Measurements from ENCODE around the gene TMEM217. TPM values are rescaled to one million over a fixed set of nuclear protein-coding genes. Genes with fewer than 3 reads are reported as not detected.
A peak's percentile ranks its signal among the peaks of the same experiment; 100 is the strongest.
"Not testable (repeated sequence)": the region's sequence is repeated elsewhere in the genome, so short reads cannot be mapped to it uniquely, and the experiment has no call there.

The TMEM217 gene
- total RNA-seq, 1 experiment from 2014 or later, result 3.4 TPM

DNA sequence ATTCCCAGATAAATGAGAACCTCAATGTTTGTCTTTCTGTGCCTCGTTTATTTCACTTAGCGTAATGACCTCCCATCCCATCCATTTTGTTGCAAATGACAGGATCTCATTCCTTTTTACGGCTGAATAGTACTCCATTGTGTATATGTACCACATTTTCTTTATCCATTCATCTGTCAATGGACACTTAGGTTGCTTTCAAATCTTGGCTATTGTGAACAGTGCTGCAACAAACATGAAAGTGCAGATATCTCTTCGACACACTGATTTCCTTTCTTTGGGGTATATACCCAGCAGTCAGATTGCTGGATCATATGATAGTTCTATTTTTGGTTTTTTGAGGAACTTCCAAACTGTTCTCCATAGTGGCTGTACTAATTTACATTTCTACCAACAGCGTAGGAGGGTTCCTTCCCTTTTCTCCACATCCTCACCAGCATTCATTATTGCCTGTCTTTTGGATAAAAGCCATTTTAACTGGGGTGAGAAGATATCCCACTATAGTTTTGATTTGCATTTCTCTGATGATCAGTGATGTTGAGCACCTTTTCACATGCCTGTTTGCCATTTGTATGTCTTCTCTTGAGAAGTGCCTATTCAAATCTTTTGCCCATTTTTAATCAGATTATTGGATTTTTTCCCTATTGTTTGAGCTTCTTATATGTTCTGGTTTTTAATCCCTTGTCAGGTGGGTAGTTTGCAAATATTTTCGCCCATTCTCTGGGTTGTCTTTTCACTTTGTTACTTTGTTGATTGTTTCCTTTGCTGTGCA lies 71.8 kb downstream of the TMEM217 start:
- DNase-seq (ENCODE audit: low read depth), result not testable (repeated sequence)

- DNase-seq (ENCODE audit: low read depth), result no peak
Observed at GRCh38 chr6:37182736-37183590, 75.0 kb downstream of the TMEM217 start.

DNA sequence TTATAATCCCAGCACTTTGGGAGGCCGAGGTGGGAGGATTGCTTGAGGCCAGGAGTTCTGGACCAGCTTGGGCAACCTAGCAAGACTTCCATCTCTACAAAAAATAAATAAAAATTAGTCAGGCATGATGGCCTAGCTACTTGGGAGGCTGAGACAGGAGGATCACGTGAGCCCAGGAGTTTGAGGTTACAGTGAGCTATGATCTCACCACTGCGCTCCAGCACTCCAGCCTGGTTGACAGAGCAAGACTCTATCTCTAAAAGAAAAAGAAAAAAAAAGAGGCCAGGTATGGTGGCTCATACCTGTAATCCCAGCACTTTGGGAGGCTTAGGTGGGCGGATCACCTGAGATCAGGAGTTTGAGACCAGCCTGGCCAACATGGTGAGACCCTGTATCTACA lies 77.3 kb downstream of the TMEM217 start:
- not testable (repeated sequence) for DNase-seq (ENCODE audit: low read depth)

DNA sequence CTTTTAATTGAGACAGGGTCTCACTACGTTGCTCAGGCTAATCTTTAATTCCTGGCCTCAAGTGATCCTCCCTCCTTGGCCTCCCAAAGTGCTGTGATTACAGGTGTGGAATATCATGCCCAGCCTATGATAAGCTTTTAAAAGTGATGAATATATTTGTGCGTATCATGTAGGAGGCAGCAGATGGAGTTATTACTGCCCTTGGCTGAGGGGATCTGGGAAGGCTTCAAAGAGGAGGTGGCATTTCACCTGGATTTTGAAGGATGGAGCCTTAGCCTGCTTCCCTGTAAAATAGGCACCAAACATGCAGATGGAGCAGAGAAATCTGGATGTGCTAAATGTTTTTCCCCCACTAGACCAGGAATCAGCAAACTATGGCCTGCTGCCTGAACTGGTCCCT lies 77.9 kb downstream of the TMEM217 start:
- no peak for DNase-seq (ENCODE audit: low read depth)

DNA sequence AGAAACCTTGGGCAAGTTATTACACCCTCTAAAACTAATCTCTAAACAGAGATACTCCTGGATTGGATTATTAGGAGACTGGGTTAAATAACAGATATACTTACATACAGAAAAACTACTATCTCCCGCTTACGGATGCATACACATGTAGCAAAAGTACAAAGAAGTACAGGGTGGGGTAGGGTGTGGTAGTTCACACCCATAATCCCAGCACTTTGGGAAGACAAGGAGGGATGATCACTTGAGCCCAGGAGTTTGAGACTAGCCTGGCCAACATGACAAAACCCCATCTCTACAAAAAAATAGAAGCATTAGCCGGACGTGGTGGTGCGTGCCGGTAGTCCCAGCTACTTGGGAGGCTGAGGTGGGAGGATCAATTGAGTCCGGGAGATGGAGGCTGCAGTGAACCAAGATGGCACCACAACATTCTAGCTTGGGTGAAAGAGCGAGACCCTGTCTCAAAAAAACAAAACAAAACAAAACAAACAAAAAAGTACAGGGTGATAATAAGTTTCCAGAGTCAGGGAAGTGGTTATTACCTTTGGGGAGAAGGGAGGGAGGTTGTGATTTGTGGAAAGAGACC lies 79.9 kb downstream of the TMEM217 start:
- no peak for DNase-seq (ENCODE audit: low read depth)

DNA sequence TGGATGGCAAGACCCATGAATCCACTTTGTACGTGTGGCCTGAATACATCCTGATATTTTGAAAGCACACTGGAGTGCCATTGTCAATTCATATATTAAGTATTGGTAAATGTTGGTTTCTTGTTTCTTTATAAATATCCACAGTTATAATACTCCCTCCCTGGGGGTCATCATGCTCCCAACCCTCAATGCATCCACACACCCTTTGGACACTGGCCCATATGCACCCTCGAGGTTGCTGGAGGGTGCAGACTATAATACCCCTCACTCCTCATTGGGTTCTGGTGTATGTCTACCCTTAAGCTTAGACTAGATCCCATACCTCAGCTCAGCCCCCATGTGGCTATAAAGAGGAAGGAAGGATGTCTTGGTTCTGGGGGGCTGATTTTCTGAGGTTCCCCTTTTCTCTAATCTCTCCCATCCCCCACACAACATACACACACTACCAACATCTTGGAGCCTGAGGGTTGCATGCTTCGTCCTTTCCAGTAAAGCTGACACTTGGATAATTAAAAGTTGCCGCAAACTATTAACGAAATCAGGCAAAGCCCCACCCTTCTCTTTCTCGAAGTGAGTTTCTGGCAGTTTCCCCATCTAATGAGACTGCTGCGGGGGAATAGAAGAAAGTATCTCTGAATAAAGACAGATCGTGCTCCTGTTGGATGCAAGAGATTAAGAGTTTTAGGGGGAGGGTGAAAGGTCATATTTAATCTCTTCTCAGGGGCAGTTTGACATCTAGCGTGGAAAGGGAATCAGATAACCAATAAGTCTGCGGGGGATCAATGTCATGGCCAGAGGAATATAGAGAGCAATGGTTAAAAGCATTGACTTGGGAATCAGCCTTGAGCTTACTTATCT lies 80.6 kb downstream of the TMEM217 start:
- no peak for DNase-seq (ENCODE audit: low read depth)

DNA sequence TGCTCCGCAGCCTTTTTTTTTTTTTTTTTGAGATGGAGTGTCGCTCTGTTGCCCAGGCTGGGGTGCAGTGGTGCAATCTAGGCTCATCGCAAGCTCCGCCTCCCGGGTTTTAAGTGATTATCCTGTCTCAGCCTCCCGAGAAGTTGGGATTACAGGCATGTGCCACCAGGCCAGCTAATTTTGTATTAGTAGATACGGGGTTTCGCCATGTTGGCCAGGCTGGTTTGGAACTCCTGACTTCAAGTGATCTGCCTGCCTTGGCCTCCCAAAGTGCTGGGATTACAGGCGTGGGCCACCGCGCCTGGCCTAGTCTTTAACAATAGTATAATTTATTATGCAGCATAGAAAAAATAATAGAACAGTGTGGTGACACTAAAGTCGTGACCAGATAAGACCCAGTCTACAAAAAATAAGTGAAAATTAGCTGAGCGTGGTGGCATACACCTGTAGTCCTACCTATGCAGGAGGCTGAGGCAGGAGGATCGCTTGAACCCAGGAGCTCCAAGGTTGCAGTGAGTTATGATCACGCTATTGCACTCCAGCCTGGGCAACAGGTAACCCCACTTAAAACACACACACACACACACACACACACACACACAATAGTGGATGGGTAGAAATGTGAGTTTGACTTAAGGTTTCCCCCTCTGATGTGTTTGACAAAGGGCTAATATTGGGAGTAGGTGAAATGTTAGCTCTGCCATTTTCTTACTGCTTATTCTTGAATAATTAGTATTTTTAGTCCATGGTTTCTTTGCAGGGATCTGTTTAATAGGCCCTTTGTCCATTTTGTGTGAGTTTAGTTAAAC lies 81.5 kb downstream of the TMEM217 start:
- DNase-seq (ENCODE audit: low read depth), result no peak

DNA sequence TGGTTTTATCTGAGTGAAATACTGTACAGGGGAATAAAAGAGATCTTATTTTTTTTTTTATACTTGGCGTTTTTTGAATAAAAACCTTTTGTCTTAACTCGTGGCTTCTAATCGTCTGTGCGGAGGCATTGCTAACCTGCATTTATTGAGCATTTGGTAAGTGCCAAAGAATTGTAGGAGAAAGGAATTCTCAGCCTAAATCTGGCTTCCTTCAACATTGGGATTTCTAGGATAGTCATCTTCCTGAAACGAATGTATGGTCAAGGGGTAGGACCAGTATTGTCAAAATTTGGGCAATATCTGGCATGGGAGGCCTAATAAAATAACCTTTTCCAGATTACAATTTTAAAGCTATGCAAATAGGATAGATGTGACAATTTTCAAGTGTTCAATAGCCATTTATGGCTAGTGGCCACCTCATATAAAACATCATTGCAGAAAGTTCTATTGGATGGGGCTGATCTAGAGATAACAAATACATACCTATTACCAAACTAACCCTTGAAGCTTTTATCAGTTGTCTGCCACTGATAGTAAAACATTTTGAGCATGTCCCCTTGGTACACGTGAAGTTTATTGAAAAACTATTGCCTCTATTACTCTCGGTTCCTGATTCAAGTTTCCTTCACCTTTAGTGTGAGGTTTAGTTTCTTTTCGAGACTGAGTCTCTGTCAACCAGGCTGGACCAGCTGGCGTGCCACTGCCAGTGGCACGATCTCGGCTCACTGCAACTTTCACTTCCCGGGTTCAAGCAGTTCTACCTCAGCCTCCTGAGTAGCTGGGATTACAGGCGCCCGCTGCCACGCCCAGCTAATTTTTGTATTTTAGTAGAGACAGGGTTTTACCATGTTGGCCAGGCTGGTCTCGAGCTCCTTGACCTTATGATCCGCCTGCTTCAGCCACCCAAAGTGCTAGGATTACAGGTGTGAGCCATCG lies 82.3 kb downstream of the TMEM217 start:
- DNase-seq (ENCODE audit: low read depth), result no peak

GRCh38 chr6:37174515-37175331 lies 83.2 kb downstream of the TMEM217 start:
- DNase-seq (ENCODE audit: low read depth), result no peak

DNA sequence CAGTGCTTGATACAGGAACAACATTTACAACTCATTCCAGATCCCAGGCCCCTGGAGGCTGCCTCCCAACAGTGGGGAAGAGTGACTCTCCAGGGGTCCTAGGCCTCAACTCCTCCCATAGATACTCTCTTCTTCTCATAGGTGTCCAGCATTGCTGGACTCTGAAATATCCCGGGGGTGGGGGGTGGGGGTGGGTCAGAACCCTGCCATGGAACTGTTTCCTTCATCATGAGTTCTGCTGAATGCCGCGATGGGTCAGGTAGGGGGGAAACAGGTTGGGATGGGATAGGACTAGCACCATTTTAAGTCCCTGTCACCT lies 83.8 kb downstream of the TMEM217 start:
- DNase-seq (ENCODE audit: low read depth), result no peak

- DNase-seq (ENCODE audit: low read depth), result no peak
Observed at GRCh38 chr6:37173493-37174195, 84.3 kb downstream of the TMEM217 start.

GRCh38 chr6:37172912-37173492 lies 84.9 kb downstream of the TMEM217 start:
- DNase-seq (ENCODE audit: low read depth), result no peak

DNA sequence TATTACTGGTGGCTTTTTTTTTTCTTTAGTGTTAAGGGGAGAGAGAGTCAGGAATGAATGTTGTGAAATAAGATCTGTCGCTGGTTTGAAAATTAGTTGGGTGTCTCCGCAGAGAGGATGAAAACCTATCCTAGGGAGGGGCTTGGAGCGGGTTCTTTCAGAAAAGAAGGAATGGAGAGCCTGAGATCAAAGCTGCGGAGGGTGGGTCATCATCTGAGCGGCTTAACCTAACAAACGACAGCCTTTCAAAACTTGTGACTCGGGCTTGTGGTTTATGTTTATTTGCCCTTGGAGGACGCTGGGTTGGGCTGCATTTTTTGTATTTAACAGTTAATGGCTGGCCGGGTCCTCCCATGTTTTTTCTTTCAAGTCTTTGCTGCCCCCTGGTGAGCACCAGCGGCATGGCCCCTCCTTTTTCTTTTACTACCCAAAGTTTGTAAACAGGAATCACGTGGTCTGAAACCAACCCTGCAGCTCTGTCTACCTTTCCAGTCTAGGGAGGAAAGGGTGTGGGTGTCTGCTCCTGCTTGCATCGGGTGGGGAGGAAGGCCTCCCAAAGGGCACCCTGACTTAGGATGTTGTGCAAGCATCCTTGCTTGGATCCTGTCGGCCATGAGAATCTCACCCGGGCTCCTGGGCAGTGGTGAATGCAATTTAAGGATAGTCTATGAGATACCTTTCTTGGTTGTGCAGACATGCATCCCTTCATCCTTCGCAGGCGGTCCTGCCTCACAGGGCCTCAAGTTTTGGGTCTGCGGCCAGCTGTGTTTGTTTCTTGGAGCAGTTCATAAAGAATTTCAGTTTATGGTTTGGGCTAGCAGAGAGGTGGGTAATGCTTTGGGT lies 85.8 kb downstream of the TMEM217 start:
- peak; percentile 97 for DNase-seq (ENCODE audit: low read depth)

GRCh38 chr6:37171201-37171969 lies 86.6 kb downstream of the TMEM217 start:
- peak; percentile 12 for DNase-seq (ENCODE audit: low read depth)

DNA sequence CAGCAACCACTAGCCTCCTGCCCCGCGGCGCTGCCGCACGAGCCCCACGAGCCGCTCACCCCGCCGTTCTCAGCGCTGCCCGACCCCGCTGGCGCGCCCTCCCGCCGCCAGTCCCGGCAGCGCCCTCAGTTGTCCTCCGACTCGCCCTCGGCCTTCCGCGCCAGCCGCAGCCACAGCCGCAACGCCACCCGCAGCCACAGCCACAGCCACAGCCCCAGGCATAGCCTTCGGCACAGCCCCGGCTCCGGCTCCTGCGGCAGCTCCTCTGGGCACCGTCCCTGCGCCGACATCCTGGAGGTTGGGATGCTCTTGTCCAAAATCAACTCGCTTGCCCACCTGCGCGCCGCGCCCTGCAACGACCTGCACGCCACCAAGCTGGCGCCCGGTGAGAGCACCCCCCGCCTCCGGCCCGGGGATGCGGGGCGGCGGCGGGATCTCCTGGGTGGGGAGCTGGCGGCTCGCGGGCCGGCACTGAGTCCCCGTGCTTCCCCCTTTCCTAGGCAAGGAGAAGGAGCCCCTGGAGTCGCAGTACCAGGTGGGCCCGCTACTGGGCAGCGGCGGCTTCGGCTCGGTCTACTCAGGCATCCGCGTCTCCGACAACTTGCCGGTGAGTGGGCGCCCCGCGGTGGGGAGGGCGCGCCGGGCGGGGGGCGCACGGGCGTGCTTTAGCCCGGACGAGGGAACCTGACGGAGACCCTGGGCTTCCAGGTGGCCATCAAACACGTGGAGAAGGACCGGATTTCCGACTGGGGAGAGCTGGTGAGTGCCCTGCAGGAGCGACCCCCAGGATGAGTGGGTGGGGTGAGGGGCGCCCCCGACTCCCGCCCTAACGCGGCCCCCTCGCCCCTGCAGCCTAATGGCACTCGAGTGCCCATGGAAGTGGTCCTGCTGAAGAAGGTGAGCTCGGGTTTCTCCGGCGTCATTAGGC lies 87.4 kb downstream of the TMEM217 start:
- DNase-seq (ENCODE audit: low read depth), result peak; percentile 46

All from HT1080 (cell line).